GM21360 (cell line): ENCODE measurements around the gene CNN3.

Source experiments
- ATAC-seq: cut with Tn5 transposase; IDR thresholded peaks from one replicate; pipeline ENCODE4 v1.9.1; 2021; ENCODE audit warnings: mild to moderate bottlenecking, moderate library complexity; ENCODE audit not compliant: unreplicated experiment

The CNN3 gene

GRCh38 chr1:94858276-94858675 lies 68.6 kb downstream of the CNN3 start:
- ATAC-seq, result no peak

- no peak for ATAC-seq
These were observed 70.0 kb downstream of the CNN3 start for GRCh38 chr1:94856868-94857267.

GRCh38 chr1:94856004-94856403 lies 70.9 kb downstream of the CNN3 start:
- ATAC-seq, result no peak

GRCh38 chr1:94855307-94855700 lies 71.6 kb downstream of the CNN3 start:
- ATAC-seq, result no peak

- peak; percentile 99 for ATAC-seq
These were observed 72.2 kb downstream of the CNN3 start for GRCh38 chr1:94854458-94855306.

- ATAC-seq, result no peak
These were observed 74.1 kb downstream of the CNN3 start for GRCh38 chr1:94852788-94853187.

GRCh38 chr1:94851571-94851970 lies 75.3 kb downstream of the CNN3 start:
- no peak for ATAC-seq
